Fibroblast of skin of right quadriceps (primary cell): ENCODE results near the gene SASH1.
"Not testable (repeated sequence)": the region's sequence is repeated elsewhere in the genome, so short reads cannot be mapped to it uniquely, and the experiment has no call there.

ENCODE experiments used
- DNase-seq: peaks from one replicate; pipeline ENCODE4 v3.0.0-alpha.2; 2013

The SASH1 gene

DNA sequence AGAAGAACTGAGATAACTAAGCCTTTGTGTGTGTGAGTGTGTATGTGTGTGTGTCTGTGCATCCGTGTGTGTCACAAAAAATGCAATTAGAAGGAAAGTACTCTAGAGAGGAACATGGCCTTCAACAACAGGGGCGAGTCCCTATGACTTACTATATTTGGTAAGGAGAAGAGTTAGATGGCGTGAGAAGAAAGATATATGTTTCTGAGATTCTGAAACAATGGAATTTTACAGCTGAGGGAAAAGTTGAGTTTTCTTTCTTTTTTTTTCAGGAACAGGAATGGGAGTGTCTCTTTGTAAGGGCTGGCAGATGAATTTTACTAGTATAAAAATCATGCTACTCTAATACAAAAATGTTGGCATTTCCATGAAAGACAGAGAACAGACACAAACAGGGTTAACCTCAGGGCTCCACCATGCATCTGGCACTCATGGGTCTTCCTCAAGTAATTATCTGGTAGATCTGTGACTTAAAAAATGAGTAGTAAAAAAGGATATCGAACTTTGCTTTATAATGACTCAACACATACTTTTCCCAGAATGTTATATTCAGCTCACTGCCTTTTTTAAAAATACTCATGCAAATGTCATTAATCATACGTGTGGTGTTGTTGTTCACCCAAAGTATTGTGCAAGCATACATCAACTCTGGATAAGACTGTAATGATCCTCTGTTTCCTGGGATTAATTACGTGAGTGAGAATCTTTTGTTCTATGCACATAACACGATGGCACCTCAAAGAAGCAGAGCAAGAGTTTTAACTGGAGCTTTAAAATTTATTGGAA, 12.8 kb upstream of the SASH1 start:
- DNase-seq = peak; percentile 98

DNA sequence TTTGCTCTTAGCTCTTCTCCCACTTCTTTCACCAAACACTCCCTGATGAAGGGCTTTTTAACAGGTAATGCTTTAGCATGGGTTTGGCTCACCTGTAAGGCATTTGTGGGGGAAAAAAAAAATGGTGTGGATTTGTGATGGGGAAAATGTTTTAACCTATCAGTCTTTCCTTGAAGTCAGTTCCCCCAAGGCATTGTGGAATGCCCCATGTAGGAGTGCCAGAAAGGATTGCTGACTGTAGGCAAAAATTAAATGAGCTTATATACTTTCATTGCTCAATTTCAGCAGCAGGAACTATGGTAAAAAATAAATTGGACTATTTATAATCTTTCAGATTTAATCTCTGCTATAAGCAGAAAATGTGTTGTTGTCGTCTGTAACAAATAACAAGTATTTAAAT, 10.6 kb upstream of the SASH1 start:
- DNase-seq = no peak

DNA sequence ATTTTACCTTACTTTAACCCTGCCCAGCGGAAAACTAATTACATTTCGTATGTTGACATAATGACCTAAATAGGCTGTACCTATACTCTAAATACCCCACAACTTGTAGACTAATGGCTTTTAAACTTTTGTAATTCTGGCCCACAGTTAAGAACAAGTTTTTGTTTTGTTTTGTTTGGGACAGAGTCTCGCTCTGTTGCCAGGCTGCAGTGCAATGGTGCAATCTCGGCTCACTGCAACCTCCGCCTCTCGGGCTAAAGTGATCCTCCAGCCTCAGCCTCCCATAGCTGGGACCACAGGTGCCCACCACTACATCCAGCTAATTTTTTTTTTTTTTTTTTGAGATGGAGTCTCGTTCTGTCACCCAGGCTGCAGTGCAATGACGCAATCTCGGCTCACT, 5.7 kb upstream of the SASH1 start:
- DNase-seq = no peak

DNA sequence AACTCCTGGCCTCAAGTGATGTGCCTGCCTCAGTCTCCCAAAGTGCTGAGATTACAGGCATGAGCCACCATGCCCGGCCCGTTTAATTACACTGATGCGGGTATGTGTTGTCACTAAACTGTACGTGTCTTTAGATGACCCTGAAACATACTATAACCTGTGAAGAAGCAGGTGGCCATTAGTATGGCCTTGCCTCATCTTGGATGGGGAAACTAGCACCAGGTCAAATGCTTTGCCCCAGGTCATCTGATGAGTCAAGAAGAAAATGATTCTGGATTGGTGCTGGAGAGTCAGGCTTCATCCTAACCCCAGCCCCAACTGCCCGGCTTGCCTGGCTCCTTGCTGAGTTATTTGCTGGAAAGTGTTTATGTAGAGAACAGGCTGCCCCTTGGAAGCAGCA, 2.9 kb upstream of the SASH1 start:
- DNase-seq = no peak

DNA sequence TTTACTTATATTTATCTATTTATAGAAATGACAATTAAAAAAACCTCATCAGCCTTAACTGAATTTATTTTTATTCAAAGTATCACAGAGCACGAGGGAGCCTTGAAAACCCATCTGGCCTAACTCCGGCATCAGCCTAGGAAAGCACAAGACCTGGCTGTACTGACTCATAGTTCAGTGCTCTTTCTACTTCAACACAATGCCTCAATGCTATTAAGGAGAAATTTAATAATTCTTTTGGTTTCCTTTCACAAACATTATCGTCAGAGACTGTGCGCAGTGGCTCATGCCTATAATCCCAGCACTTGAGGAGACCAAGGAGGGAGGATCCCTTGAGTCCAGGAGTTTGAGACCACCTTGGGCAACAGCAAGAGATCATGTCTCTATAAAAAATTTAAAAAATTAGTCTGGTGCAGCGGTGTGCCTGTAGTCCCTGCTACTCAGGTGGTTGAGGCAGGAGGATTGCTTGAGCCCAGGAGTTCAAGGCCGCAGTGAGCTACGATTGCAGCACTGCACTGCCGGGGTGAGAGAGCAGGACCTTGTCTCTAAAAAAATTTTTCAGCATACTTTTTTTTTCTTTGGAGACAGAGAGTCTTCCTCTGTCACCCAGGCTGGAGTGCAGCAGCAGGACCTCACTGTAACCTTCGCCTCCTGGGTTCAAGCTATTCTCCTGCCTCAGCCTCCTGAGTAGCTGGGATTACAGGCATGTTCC, 1.9 kb upstream of the SASH1 start:
- DNase-seq = no peak

DNA sequence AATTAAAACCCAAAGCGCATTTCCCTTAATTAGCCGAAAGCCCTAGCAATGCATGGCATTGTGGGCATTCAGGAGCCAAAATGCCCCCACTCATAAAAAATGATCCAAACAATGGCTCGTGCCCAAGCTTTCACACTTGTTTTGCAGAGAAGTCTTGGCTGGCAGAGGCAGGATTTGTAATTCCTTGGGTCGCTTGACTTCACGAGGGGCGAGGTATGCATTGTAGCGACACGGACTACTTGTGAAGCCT, 613 bp upstream of the SASH1 start:
- no peak for DNase-seq

DNA sequence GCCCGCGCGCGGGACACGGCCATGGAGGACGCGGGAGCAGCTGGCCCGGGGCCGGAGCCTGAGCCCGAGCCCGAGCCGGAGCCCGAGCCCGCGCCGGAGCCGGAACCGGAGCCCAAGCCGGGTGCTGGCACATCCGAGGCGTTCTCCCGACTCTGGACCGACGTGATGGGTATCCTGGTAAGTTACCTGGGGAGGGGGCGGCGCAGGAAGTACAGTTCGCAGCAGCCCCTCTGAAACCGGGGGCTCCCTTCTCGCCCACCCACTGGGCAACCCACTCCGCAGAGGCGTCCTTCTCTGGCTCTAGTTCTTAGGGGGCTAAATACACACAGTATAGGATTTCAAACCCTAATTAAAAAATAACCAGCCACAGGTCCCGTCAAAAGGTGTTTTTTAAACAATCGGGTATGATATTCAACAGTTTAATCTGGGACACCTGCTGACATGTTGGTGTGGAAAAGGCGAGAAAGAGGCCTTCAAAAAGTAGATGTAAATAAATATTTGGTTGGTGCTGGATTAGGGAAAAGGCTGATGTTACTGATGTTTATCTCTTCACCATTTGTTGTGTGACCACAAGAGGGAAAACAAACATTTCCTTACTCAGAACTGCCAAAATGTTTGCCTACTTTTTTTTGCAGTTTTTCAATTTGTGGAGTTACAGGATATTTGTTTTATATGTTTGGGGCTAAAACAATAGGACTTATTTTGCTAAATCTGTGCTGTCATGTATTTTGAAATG, 577 bp downstream of the SASH1 start:
- DNase-seq = no peak

DNA sequence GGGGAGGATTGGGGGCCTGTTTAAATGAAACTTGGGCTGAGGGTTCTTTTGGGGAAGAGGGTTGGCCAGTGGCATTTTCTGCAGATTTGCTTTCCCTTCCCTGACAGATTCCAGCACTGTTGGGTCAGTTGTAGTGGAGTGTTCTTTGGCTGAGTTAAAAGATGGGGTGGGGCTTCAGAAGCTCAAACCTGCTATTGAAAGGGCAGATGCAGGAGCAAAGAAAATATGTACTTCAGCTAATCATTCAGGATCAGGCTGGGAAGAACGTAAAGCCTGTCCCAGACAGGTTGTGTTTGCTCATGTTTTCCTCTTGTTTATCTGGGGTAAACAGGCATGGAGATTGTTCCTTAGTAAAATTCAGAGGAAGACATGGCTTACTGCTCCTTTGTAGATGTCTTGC, 2.5 kb downstream of the SASH1 start:
- no peak for DNase-seq

DNA sequence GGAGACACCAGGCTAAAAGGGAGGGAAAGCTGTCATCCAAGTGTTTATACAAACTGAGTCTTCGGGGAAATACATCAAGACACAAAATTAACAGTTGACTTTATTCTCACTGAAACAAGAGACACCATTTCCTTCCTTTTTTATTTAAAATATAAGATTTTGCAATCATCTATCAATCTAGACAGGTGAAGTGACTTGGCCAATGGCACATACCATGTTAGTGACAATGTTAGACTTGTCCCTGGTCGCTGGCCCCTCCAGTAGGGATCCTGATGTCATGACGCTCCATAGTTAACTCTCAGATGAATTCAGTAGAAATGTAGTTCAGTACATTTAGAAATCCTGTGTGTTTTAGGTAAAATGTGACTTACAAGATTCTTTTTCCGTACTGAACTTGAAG, 2.9 kb downstream of the SASH1 start:
- no peak for DNase-seq

DNA sequence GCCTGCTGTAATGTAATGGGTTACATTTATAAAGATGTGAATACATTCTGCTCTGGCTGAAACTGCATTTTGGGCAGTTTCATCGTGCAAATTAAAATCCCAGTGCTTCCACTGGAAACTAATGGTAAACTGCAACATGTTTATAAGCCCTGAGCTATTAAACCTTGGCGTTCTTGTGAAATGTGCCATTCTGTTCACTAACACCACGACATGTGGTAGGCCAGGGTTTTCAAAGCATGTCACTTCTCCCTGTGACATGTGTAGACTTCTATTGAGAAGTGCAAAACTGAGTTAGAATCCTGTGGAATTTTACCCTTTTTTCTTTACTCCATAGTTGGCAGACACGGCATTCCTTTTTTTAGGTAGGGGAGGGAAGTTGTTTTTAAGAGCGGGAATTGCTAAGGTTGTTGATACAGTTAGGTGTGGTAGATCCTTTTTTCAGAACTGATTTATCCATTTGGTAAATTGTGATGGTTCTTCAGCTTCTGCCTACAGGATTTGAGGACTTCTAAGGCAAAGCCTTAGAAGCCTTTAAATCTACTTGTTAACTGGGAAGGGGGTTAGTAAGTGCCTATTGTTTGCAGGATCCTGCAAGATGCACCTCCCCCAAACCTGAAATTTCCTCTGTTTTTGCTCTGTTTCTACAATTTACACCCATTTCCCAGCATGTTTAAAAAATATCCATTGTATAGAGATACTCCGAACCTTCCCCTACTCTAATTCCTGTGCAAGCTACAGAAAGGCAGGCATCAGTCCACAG, 4.2 kb downstream of the SASH1 start:
- DNase-seq = no peak

DNA sequence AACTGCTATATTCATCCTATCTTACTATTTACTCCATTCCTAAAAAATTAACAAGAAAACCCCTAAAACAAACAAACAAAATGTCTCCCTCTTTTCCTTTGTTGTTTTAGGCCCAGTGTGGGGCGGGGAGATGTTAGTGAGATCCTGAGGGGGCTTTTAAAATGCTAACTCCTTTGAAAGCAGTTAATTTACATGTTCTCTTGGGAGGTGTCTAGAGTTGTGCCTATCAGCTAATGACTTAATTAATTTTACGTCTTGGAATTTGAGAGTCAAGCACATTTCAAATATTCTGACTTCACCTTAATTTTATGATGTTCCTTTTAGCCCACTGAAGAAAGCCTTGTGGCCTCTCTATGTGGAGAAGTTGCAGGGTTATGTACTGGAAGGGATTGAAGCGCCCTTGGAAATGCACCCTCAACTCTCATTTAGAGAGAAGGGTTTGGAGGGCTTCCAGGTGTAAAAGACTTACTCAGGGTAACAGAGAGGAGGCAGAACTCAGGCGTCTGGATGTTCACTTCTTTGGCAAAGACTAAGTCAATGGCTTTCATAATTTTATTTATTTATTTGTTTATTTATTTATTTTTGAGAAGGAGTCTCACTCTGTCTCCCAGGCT, 4.9 kb downstream of the SASH1 start:
- DNase-seq = no peak

DNA sequence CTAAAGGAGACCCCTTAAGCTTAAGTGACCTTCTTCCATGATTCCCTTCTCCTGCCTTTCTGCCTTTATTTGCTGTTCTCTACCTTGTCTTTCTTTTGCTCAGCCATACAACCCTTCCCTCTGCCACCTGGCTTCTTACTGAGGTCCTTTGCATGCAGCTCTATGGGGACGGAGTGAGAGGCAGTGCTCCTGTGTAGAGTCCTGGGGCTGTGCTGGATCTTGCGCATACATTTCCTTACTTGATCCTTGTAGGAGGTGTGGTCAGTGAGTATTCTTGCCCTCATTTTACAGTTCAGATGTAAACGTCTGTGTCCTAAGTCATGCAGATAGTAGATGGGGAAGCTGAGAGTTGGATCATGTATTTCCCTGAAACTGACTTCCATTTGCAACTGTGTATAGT, 5.7 kb downstream of the SASH1 start:
- no peak for DNase-seq

DNA sequence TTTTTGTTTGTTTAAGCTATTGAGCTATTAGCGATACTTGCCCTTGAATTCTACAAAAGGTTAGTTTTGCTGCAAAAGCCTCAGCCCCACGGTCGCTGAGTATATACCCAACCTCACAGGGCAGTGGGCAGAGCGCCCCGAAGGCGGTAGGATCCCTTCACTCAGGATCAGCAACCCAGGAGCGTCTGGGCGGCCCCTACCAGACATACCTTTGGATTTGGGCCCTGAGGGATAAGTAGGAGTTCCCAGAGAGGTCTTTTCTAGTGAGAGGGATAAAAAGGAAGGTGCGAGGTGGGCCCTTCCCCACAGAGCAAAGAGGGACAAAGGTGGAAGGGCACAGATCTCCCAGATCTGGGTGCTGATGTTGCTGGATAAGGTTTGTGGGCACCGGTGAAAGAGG, 6.1 kb downstream of the SASH1 start:
- DNase-seq = no peak

DNA sequence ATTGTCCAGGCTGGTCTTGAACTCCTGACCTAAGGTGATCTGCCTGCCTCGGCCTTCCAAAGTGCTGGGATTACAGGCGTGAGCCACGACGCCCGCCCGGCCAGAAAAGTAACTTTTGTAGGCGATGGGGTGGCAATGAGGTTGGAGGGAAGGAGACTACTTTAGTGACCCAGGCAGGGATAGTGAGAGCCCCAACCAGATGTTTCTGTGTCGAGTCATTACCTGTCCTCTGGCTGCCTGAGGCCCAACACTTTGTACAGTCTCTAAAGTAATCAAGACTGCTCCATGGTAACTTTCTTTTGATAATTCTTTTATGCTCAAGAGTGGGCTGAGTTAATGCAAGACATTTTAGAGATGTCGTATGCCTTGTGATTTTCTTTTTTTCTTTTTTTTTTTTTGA, 6.8 kb downstream of the SASH1 start:
- no peak for DNase-seq

DNA sequence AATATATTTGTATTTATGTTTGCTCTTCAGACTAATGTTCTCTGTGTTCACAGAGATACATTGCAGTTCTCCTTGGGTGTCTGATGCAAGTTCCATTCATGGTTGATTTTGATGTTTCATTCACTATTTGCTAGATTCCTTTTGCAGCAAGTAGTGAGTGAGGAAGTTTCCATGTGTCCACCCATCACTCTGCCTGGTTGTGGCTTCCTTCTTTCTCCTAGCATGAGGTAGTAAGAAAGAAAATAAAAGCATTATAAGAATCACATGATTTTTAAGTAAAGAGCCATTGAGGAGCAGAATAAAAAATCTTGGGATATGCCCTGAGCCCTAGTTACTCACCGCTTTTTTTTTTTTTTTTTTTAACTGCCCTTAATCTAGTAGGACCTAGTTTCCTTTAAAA, 8.7 kb downstream of the SASH1 start:
- no peak for DNase-seq

DNA sequence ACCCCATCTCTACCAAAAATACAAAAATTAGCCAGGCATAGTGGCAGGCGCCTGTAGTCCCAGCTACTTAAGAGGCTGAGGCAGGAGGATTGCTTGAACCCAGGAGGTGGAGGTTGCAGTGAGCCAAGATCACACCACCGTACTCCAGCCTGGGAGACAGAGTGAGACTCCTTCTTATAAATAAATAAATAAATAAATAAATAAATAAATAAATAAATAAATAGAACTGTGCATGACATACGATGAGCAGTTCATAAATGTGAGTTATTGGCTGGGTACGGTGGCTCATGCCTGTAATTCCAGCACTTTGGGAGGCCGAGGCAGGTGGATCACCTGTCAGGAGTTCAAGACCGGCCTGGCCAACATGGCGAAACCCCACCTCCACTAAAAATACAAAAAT, 9.8 kb downstream of the SASH1 start:
- not testable (repeated sequence) for DNase-seq

DNA sequence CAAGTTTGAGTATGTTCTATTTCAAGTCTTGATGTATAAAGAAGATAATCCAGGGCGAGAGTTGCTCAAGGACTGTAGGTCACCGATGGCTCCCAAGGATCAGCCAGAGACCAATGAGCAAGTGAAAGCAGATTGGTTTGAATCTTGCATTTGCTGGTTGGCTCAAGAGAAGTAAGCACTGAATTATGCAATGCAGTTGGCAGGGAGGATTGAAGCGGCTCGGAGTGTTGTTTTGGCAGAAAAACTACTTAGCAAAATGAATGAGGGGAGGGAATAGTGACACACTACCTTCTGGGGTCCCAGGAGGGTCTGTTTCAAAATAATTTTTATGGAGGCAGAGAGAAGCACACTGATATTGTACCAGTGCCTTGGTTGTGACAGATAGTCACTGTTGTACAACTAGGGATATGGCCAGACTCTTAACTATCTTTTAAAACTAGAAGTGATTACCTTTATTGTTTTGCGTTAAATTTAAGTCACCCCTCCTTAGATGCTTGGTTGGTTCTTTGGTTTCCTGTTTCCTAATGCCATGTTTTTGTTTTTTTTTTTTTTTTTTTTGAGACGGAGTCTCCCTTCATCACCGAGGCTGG, 15.7 kb downstream of the SASH1 start:
- no peak for DNase-seq

DNA sequence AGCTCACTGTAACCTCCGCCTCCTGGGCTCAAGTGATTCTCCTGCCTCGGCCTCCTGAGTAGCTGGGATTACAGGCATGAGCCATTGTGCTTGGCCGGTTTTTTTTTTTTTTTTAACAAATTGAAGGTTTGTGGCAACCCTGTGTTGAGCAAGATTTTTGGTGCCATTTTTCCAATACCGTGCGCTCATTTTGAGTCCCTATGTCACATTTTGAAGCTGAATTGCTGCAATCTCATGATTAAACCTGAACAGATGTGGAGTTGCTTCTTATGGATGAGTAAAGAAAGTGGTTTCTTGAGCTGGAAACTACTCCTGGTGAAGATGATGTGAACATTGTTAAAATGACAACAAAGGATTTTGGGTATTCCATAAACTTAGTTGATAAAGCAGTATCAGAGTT, 16.6 kb downstream of the SASH1 start:
- DNase-seq = no peak

DNA sequence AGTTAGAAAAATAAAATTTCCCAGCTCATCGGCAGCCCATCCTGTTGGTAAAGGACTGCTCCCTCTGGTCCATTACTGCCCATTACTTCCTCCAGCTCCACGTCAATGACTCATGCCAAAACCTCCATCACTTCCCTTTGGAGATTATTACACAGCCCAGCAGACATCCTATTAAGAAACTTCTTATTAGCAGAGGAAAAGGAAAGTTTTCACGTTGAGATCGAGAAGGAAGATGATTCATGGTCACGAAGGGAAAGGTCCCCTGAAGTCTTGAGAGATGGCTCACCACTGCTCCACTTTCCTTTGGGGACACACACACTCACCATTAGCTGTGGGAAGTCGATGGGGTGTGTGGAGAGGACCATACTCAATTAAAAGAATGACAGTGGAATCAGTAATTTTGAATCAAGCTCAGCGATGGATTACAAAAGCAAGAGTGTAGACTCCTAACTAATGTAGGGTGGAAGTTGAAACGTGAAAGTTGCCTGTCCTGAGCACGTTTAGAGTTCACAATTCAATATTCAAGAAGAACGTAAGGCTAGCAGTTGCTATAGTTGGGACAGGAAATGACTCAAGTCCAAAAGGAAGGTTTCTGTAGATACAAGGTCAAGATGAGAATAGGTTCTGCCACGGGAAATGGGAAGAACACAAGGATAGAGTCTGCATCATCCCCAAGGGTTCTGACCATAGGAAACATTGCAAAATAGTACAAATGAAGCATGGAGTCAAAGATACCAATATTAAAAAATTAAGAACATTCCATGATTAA, 21.6 kb downstream of the SASH1 start:
- peak; percentile 84 for DNase-seq

DNA sequence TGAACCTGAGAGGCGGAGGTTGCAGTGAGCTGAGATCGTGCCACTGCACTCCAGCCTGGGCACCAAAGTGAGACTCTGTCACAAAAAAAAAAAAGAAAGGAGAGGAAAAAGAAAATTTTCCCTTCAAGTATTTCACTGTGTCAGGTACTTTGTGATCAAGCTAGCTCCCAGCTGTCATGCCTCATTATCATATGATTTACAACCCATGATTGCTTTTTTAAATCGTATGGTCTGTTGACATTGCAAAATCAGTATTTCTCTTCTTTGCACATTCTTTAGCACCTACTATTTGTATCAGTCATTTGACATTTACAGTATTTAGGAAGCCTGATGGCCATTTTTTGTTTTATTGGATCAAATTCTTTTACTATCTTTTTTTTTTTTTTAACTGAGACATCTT, 22.4 kb downstream of the SASH1 start:
- no peak for DNase-seq

DNA sequence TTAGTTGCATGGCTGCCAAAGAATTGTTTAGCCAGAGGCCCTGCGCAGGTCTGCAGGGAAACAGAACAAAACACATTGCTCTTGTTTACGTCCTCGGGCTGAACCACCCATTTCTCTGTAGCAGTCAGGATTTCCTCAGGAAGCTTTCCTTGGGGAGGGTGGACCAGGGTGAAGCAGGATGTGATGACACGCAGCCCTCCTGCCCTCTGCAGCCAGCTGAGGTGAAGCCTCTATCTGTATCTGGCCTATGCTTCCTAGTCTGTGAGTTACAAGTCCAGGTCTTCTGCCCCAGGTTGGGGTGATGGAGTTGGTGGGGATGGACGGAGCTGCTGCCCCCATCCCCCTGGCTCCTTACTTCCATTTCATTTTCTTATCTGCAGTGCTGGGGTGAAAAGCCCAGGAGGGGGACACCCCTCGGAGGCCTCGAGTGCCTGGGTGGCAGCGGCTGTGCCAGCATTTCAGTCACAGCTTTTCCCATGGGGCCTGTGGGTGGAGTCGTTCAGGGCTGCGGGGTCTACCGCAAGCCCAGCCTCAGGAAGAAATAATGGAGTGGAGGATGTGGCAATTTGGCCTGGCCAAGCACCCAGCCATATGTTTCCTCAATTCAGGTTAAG, 24.9 kb downstream of the SASH1 start:
- peak; percentile 47 for DNase-seq

DNA sequence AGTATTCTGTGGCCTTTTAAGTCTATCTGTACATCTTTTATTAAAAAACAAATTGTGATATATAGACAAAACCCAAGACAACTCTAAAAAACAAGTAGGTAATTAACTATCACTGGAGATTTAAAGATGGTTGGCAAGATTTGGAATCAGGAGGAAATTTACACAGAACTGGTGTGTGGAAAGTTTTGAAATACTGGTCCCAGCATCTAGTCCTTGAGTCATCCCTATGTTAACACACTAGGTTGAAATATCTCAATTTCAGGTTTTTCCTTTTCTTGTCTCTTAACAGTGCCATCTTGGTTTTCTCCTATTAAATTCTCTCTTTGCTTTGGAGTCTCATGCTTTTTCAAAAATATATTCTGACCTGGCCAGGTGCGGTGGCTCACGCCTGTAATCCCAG, 27.5 kb downstream of the SASH1 start:
- no peak for DNase-seq
